Stimulated activated CD4-positive, alpha-beta T cell treated with anti-CD3 and anti-CD28 coated beads, Interleukin-15, amount 100 ng/mL, for 48 hours (primary cell): ENCODE measurements around the gene ZMIZ1.
"Not testable (repeated sequence)": the region's sequence is repeated elsewhere in the genome, so short reads cannot be mapped to it uniquely, and the experiment has no call there.

Source experiments
- DNase-seq, 2 donors: peaks; one replicate each; pipeline ENCODE4 v3.0.0-alpha.2; 2020; ENCODE audit warnings: low read depth in 2 of 2

ZMIZ1 gene

GRCh38 chr10:79337783-79338469 is 269.2 kb downstream of the ZMIZ1 start:
- not testable (repeated sequence) for DNase-seq

GRCh38 chr10:79339266-79339665 is 270.5 kb downstream of the ZMIZ1 start:
- no peak for DNase-seq

GRCh38 chr10:79340646-79341244 is 272.0 kb downstream of the ZMIZ1 start:
- DNase-seq: no peak

- no peak for DNase-seq
Observed at GRCh38 chr10:79342295-79342761, 273.6 kb downstream of the ZMIZ1 start.

- DNase-seq: no peak
Observed at GRCh38 chr10:79342811-79343561, 274.2 kb downstream of the ZMIZ1 start.

- no peak for DNase-seq
Observed at GRCh38 chr10:79344502-79345195, 275.9 kb downstream of the ZMIZ1 start.

- no peak for DNase-seq
Observed at GRCh38 chr10:79345241-79346011, 276.7 kb downstream of the ZMIZ1 start.

GRCh38 chr10:79346012-79346340 is 277.2 kb downstream of the ZMIZ1 start:
- DNase-seq: no peak

- no peak for DNase-seq
Observed at GRCh38 chr10:79346388-79347225, 277.8 kb downstream of the ZMIZ1 start.

GRCh38 chr10:79347226-79347893 is 278.6 kb downstream of the ZMIZ1 start, which contains the start of gene PPIF:
Gene PPIF, plus strand, starts transcription at chr10:79347469. Its CDS starts 80 bp downstream, at chr10:79347549.
- peak; percentile 89 to 93 for DNase-seq

GRCh38 chr10:79347894-79348639 is 279.3 kb downstream of the ZMIZ1 start:
- DNase-seq: peak; percentile 70 to 75

GRCh38 chr10:79348640-79348988 is 279.8 kb downstream of the ZMIZ1 start:
- no peak for DNase-seq

GRCh38 chr10:79349072-79349491 is 280.3 kb downstream of the ZMIZ1 start:
- no peak for DNase-seq

GRCh38 chr10:79349766-79350406 is 281.1 kb downstream of the ZMIZ1 start:
- DNase-seq: no peak

GRCh38 chr10:79350407-79351154 is 281.8 kb downstream of the ZMIZ1 start:
- no peak for DNase-seq

GRCh38 chr10:79351332-79351731 is 282.6 kb downstream of the ZMIZ1 start:
- no peak for DNase-seq

- DNase-seq: no peak
Observed at GRCh38 chr10:79352035-79352877, 283.5 kb downstream of the ZMIZ1 start.
